GM18951 (cell line): ENCODE data around the gene FIBP.
"Not testable (repeated sequence)": the region's sequence is repeated elsewhere in the genome, so short reads cannot be mapped to it uniquely, and the experiment has no call there.

Experiments used
- POLR2A ChIP-seq: IDR thresholded peaks from 4 replicates; pipeline ENCODE4 v1.6.1; 2011; ENCODE audit warnings: mild to moderate bottlenecking; ENCODE audit not compliant: insufficient read length, insufficient read depth; ENCODE audit errors: extremely low read depth
- in situ Hi-C: fragments of 300-500 bp; cut with MboI; formaldehyde crosslinking; loops from one replicate; pipeline ENCODE4 v1.12.0; 2022; ENCODE audit warnings: low sequenced_read_pairs, mixed read lengths, inconsistent platforms; ENCODE audit not compliant: unreplicated experiment

The FIBP gene

DNA sequence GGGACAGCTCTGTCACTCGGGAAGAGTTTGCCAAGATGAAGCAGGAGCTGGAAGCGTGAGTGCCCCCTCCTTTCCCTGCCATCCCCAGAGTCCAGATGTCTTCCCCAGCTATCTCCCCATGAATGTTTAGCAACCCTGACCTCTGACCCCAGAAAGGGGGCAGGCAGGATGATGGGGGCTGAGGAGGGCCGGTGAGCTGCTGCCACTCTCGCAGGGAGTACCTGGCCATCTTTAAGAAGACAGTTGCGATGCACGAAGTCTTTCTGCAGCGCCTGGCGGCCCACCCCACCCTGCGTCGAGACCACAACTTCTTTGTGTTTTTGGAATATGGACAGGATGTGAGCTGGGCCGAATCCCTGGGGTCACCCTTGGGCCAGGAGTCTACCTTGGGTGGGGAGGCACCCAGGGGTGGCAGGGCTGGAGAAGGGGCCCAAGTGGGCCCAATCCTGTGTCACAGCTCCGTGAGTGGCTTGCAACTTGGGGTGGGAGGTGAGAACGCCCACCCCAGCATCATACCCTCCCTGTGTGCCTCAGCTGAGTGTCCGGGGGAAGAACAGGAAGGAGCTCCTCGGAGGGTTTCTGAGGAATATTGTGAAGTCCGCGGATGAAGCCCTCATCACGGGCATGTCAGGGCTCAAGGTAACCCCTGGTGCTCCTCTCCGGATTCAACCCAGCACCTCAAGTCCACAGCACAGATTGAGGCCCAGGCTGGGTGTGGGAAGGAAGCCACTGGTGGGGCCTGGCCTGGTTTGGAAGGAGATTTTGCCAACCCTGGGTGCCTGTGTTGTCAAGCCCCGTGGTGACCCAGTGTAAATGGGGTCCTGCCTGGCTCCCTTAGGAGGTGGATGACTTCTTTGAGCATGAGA, 37.8 kb downstream of the FIBP start:
- peak; percentile 9 for TF ChIP-seq POLR2A
- in situ Hi-C loops: no loop called here

- no peak for TF ChIP-seq POLR2A
- in situ Hi-C loops: no loop called here
Measured at GRCh38 chr11:65849771-65850216, 38.5 kb downstream of the FIBP start.

DNA sequence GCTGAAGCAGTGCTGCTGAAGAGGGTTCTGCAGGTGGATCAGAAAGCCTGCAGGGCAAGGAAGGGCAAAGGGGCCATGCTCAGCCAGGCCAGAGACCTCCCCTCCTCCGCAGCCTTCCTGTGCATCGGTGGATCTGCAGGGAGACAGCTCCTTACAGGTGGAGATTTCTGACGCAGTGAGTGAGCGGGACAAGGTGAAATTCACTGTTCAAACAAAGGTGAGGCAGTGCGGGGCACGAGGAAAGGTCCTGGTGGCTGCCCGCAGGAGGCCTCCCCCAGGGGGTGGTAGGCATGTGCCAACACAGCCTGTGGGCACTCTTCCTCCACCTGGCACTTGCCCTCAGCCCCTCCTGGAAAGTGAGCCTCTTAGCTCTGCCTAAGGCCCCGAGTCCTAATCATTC, 38.9 kb downstream of the FIBP start:
- no peak for TF ChIP-seq POLR2A
- in situ Hi-C loops: no loop called here

DNA sequence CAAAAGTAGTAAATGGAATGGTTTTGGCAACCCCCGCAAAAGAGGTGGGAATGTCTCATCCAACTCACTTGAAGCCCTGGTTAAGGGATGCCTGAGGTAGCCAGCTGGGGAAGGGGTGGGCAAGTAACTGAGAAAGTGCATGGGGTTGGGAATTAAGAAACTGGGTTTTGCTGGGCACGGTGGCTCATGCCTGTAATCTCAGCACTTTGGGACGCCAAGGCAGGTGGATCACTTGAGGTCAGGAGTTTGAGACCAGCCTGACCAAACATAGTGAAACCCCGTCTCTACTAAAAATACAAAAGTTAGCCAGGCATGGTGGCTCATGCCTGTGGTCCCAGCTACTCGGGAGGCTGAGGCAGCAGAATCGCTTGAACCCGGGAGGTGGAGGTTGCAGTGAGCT, 39.6 kb downstream of the FIBP start:
- in situ Hi-C loops: not testable (repeated sequence)

GRCh38 chr11:65847746-65848145, 40.5 kb downstream of the FIBP start:
- in situ Hi-C loops: no loop called here
- TF ChIP-seq POLR2A: no peak

GRCh38 chr11:65844231-65844872, 43.9 kb downstream of the FIBP start:
- no peak for TF ChIP-seq POLR2A
- in situ Hi-C loops: no loop called here

DNA sequence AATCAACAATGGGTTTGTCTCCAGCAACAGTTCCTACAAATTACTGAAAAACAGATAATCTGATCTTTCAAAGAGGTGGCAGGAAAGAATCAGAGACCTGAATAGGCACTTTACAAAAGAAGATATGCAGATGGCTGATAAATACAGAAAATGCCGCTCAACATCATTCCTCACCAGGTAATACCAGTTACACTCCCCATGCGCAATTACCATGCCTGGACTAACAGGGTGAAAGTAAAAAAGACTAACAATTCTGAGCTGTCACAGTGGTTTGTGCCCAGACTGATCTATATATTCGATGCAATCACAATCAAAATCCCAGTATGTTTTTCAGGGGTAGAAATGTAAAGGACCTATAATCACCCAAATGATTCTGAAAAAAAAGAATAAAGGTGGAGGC, 44.5 kb downstream of the FIBP start:
- in situ Hi-C loops: no loop called here
- no peak for TF ChIP-seq POLR2A

GRCh38 chr11:65842144-65842543, 46.1 kb downstream of the FIBP start:
- in situ Hi-C loops: no loop called here
- no peak for TF ChIP-seq POLR2A

- TF ChIP-seq POLR2A: no peak
- in situ Hi-C loops: no loop called here
Measured at GRCh38 chr11:65834202-65834601, 54.1 kb downstream of the FIBP start.
